ENCODE results near the gene CYP1B1.

The CYP1B1 gene

GRCh38 chr2:38074764-38075506 lies 1.0 kb downstream of the CYP1B1 start:
- no peak for DNase-seq

GRCh38 chr2:38074058-38074763 lies 1.7 kb downstream of the CYP1B1 start:
- no peak for DNase-seq

- no peak for DNase-seq
These were observed 2.5 kb downstream of the CYP1B1 start for GRCh38 chr2:38073211-38074057.

- DNase-seq: no peak
These were observed 5.5 kb downstream of the CYP1B1 start for GRCh38 chr2:38070438-38070837.

- no peak for DNase-seq
These were observed 7.7 kb downstream of the CYP1B1 start for GRCh38 chr2:38068234-38068633.

GRCh38 chr2:38066421-38067115 lies 9.4 kb downstream of the CYP1B1 start:
- no peak for DNase-seq

GRCh38 chr2:38065502-38066135 lies 10.3 kb downstream of the CYP1B1 start:
- DNase-seq: no peak

GRCh38 chr2:38064801-38065501 lies 11.0 kb downstream of the CYP1B1 start:
- DNase-seq: peak in 1 of 3 experiments; percentile 14

- no peak for DNase-seq
These were observed 15.5 kb downstream of the CYP1B1 start for GRCh38 chr2:38060236-38061018.

- no peak for DNase-seq
These were observed 18.1 kb downstream of the CYP1B1 start for GRCh38 chr2:38057651-38058410.

- DNase-seq: no peak
These were observed 19.7 kb downstream of the CYP1B1 start for GRCh38 chr2:38056216-38056615.

GRCh38 chr2:38045811-38046210 lies 30.1 kb downstream of the CYP1B1 start:
- no peak for DNase-seq

GRCh38 chr2:38039121-38039910 lies 36.6 kb downstream of the CYP1B1 start:
- DNase-seq: no peak

- DNase-seq: no peak
These were observed 37.3 kb downstream of the CYP1B1 start for GRCh38 chr2:38038682-38039081.

GRCh38 chr2:38037757-38038621 lies 38.0 kb downstream of the CYP1B1 start:
- DNase-seq: peak in 2 of 3 experiments; percentile 51 to 70

GRCh38 chr2:38037325-38037724 lies 38.6 kb downstream of the CYP1B1 start:
- no peak for DNase-seq

- DNase-seq: no peak
These were observed 40.0 kb downstream of the CYP1B1 start for GRCh38 chr2:38035968-38036367.

- DNase-seq: no peak
These were observed 42.3 kb downstream of the CYP1B1 start for GRCh38 chr2:38033646-38034045.
